ENCODE data around the gene GPR179.
A peak's percentile ranks its signal among the peaks of the same experiment; 100 is the strongest.

Gene GPR179

DNA sequence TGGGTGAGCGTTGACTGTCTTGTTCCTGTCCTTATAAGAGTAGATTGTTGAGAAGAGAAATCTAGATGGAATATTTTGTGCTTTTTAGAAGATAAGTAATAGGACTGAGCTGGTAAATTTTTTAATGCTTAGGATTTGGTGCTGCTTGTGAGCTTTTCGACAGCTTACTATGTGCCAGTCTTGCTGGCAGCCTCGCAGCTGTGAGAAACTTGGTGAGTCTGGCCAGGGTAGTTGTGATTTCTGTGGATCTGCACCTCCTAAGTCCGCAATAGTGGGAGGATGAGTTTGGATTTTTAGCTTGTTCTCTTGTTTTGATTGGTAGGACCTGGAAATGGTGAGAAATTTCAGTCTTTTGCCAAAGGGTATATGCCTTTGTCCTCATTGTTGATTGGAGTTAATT, 11.5 kb upstream of the GPR179 start:
- FAIRE-seq: no peak
- TF ChIP-seq POLR2AphosphoS5 (IDR thresholded peaks at IDR 0.05; ENCODE audit: low read depth, low read length) (no peak), POLR2A (IDR thresholded peaks at IDR 0.05; ENCODE audit: low read depth, low read length) (no peak), TAF1 (IDR thresholded peaks at IDR 0.05; ENCODE audit: borderline replicate concordance, low read depth, low read length) (no peak)
- no peak for DNase-seq (ENCODE audit: insufficient read length)

DNA sequence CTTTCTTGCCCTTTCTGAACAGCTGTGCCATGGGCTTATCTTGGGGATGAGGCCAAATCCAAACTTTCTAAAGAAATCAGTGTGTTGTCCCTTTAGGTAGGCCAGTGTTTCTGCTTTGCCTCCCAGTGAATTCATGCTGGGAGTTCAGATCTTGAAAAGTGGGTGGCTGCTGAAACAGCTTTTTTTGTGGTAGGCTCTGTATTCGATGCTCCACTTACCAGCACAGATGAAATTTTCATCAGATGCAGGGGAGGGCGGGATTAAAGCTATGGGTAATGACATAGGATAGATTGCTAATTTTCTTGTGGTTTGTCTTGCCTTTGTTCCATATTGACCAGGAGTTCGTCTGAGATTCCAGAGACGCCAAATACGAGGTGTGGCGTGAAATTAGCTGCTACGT, 10.7 kb upstream of the GPR179 start:
- no peak for TF ChIP-seq POLR2AphosphoS5 (IDR thresholded peaks at IDR 0.05; ENCODE audit: low read depth, low read length)
- no peak for TF ChIP-seq TAF1 (IDR thresholded peaks at IDR 0.05; ENCODE audit: borderline replicate concordance, low read depth, low read length)
- FAIRE-seq (no peak), DNase-seq (ENCODE audit: insufficient read length) (no peak)

DNA sequence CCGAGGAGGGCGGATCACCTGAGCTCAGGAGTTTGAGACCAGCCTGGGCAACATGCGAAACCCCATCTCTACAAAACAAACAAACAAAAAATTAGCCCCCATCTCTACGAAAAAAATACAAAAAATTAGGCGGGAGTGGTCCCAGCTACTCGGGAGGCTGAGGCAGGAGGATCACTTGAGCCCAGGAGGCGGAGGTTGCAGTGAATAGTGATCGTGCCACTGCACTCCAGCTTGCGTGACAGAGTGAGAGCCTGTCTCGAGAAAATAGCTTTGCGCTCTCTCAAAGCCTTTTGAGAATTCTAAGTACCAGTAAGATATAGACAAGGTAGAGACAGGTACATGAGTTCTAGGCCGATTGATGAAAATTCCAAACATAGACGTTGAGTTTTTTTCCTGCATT, 9.9 kb upstream of the GPR179 start:
- no peak for DNase-seq (ENCODE audit: insufficient read length)
- FAIRE-seq: no peak
- TF ChIP-seq TAF1 (IDR thresholded peaks at IDR 0.05; ENCODE audit: borderline replicate concordance, low read depth, low read length): no peak
- TF ChIP-seq POLR2AphosphoS5 (IDR thresholded peaks at IDR 0.05; ENCODE audit: low read depth, low read length): no peak
- no peak for TF ChIP-seq POLR2A (IDR thresholded peaks at IDR 0.05; ENCODE audit: low read depth, low read length)

DNA sequence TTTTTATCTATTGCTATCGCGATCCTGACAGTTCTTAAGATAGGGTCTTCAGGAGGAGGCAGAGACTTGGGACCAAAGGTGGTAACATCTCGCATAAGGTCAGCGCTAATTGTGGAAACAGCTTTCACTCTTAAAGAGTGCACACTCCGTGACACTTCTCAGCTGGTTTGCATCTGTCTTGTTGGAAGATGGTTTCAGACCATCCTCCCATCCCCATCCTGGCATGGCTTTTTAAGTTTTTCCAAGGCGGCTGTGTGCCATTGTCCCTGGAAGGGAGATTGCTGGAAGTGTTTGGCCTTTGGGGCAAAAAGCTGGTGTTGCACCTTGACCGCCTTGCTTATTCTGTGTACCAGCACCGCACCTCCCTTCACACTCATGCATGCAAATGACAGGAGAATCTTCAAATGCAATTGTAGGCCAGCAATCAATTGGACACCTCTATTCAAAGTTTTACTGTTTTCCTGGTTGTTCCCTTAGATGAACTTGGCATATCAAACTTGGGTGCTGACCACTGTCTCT, 9.4 kb upstream of the GPR179 start:
- no peak for DNase-seq (ENCODE audit: insufficient read length)
- no peak for TF ChIP-seq POLR2A (IDR thresholded peaks at IDR 0.05; ENCODE audit: low read depth, low read length)
- no peak for TF ChIP-seq POLR2AphosphoS5 (IDR thresholded peaks at IDR 0.05; ENCODE audit: low read depth, low read length)
- no peak for TF ChIP-seq TAF1 (IDR thresholded peaks at IDR 0.05; ENCODE audit: borderline replicate concordance, low read depth, low read length)
- no peak for FAIRE-seq

DNA sequence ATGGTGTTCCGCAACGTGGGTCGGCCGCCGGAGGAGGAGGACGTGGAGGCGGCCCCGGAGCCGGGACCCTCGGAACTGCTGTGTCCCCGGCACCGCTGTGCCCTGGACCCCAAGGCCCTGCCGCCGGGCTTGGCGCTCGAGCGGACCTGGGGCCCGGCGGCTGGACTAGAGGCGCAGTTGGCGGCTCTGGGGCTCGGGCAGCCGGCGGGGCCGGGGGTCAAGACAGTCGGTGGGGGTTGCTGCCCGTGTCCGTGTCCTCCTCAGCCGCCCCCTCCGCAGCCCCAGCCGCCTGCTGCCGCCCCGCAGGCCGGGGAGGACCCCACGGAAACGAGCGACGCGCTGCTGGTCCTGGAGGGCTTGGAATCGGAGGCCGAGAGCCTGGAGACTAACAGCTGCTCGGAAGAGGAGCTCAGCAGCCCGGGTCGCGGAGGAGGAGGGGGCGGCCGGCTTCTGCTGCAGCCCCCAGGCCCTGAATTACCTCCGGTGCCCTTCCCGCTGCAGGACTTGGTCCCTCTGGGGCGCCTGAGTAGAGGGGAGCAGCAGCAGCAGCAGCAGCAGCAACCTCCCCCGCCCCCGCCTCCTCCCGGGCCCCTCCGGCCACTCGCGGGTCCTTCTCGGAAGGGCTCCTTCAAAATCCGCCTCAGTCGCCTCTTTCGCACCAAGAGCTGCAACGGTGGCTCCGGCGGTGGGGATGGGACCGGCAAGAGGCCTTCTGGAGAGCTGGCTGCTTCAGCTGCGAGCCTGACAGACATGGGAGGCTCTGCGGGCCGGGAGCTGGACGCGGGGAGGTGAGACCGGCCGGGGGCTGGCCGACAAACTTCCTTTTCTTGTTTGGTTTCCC, 8.7 kb upstream of the GPR179 start:
- no peak for TF ChIP-seq POLR2A (IDR thresholded peaks at IDR 0.05; ENCODE audit: low read depth, low read length)
- no peak for TF ChIP-seq TAF1 (IDR thresholded peaks at IDR 0.05; ENCODE audit: borderline replicate concordance, low read depth, low read length)
- no peak for TF ChIP-seq POLR2AphosphoS5 (IDR thresholded peaks at IDR 0.05; ENCODE audit: low read depth, low read length)
- DNase-seq (ENCODE audit: insufficient read length): no peak
- no peak for FAIRE-seq

DNA sequence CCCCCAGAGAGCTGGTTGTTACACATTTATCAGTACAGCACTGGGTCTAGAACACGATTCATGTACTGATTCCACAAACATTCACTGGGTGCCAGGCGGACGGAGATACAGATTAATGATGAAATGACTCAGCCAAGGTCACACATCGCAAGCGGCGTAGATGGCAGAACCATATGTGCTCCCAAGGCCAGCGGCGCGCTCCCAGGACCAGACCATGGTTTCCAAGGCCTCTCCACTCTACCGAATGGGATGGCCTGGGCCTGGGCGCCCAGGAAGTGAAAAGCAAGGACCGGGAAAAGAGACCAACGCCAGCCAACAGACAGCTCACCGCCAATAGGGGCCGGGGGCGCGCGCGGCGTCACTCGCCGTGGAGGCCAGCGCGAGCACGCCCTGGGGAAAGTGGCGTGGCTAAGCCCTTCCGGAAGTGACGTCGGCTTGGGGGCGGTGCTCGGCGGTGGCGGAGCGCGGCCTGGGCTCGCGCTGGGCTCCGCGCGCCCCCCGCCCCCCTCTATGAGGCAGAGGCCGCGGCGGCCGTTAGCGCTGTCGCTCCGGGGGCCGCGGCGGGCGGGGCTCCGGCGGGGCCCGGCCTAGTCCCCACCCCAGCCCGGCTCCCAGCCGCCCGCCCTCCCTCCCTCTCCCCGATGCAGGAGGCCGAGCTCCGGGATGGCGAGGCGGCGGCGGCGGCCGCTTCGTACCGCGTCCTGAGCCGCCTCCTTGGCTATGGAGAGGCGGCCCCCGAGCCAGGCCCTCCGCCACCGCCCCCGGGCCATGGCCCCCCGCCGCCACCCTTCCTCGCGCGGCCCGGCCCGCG, 7.9 kb upstream of the GPR179 start, which contains the start of gene SOCS7:
TSS of gene SOCS7 (plus strand) at position 433 of the 811 bp plus-strand sequence. CDS start at position 642, 209 bp downstream.
- TF ChIP-seq POLR2AphosphoS5 (IDR thresholded peaks at IDR 0.05; ENCODE audit: low read depth, low read length) (peak; percentile 83), TAF1 (IDR thresholded peaks at IDR 0.05; ENCODE audit: borderline replicate concordance, low read depth, low read length) (peak; percentile 62; the same call in 1 of the 2 replicates), POLR2A (IDR thresholded peaks at IDR 0.05; ENCODE audit: low read depth, low read length) (peak; percentile 88)
- FAIRE-seq (no peak), DNase-seq (ENCODE audit: insufficient read length) (peak; percentile 87)

DNA sequence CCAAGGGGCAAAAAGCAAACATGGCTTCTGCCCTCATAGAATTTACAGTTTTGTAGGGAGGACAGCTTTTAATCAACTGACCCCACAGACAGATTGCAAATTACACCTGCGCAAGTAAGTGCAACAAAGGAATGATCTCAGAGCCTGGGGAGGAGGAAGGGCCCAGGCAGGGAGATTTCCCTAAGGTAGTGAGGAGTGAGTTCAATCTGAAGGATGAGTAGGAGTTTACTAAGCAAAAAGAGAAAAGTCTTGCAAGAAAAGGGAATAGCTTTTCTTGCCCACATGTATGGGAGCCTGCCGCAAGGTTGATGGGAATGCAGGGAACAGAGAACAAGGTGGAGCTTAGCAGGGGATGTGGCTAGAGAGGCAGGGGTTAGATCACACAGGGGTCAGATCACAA, 6.3 kb upstream of the GPR179 start:
- FAIRE-seq (no peak), DNase-seq (ENCODE audit: insufficient read length) (no peak)
- TF ChIP-seq POLR2AphosphoS5 (IDR thresholded peaks at IDR 0.05; ENCODE audit: low read depth, low read length) (no peak), POLR2A (IDR thresholded peaks at IDR 0.05; ENCODE audit: low read depth, low read length) (no peak), TAF1 (IDR thresholded peaks at IDR 0.05; ENCODE audit: borderline replicate concordance, low read depth, low read length) (no peak)

DNA sequence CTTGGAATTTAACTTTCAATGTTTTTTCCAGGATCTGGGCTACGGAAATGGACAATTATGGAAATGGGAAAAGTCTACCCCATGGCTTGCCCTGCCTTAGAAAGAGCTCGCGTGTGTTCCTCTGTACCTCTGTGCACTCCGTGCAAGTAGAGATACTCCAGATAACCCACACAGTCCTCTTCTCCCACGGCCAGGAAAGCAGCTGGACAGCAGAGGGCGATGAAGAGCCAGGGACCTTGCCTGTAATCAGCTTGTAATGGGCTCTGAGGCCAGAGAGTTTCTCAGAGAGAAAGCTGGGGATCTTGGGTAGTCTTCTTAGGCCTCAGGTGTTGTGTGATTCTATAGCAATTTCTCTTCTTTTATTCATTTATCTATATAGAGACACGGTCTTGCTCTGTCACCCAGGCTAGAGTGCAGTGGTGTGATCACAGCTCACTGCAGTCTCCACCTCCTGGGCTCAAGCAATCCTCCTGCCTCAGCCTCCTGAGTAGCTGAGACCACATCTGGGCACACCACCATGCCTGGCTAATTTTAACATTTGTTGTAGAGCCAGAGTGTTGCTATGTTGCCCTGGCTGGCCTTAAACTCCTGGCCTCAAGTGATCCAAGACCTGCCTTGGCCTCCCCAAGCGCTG, 5.5 kb upstream of the GPR179 start:
- no peak for DNase-seq (ENCODE audit: insufficient read length)
- TF ChIP-seq POLR2AphosphoS5 (IDR thresholded peaks at IDR 0.05; ENCODE audit: low read depth, low read length): no peak
- TF ChIP-seq POLR2A (IDR thresholded peaks at IDR 0.05; ENCODE audit: low read depth, low read length): no peak
- no peak for FAIRE-seq

DNA sequence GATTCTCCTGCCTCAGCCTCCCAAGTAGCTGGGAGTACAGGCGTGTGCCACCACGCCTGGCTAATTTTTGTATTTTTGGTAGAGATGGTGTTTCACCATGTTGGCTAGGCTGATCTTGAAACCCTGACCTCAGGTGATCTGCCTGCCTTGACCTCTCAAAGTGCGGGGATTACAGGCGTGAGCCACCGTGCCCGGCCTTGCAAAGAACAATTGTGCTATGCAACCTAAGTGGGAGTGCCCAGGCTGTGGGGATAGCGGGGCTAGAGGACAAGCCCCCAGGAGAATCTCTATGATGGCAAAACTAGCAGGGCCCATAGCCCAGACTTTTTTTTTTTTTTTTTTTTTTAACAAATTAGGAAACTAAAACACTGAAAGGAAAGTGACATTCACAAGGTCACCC, 2.0 kb upstream of the GPR179 start:
- TF ChIP-seq TAF1 (IDR thresholded peaks at IDR 0.05; ENCODE audit: borderline replicate concordance, low read depth, low read length) (no peak), POLR2A (IDR thresholded peaks at IDR 0.05; ENCODE audit: low read depth, low read length) (no peak), POLR2AphosphoS5 (IDR thresholded peaks at IDR 0.05; ENCODE audit: low read depth, low read length) (no peak)
- FAIRE-seq: no peak

DNA sequence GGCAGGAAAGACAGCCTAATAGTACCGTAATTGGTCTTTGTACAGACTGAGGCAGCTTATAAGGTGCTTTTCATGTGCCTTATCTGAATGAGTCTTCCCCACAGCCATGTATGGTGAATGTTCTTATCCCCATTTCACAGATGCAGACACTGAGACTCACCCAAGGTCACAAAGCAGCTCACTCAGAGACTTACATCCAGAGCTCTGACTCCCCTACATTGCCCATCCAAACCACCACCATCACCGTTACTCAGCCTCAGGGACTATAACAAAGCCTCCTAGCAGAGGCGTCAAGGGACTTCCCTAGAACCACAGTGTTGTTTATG, 627 bp upstream of the GPR179 start:
- DNase-seq (ENCODE audit: insufficient read length) (no peak), FAIRE-seq (no peak)
- no peak for TF ChIP-seq POLR2AphosphoS5 (IDR thresholded peaks at IDR 0.05; ENCODE audit: low read depth, low read length)
- TF ChIP-seq TAF1 (IDR thresholded peaks at IDR 0.05; ENCODE audit: borderline replicate concordance, low read depth, low read length): no peak
- TF ChIP-seq POLR2A (IDR thresholded peaks at IDR 0.05; ENCODE audit: low read depth, low read length): no peak

More for the DNA sequence above, 2.0 kb upstream of the GPR179 start:
- no peak for DNase-seq (ENCODE audit: insufficient read length)

DNA sequence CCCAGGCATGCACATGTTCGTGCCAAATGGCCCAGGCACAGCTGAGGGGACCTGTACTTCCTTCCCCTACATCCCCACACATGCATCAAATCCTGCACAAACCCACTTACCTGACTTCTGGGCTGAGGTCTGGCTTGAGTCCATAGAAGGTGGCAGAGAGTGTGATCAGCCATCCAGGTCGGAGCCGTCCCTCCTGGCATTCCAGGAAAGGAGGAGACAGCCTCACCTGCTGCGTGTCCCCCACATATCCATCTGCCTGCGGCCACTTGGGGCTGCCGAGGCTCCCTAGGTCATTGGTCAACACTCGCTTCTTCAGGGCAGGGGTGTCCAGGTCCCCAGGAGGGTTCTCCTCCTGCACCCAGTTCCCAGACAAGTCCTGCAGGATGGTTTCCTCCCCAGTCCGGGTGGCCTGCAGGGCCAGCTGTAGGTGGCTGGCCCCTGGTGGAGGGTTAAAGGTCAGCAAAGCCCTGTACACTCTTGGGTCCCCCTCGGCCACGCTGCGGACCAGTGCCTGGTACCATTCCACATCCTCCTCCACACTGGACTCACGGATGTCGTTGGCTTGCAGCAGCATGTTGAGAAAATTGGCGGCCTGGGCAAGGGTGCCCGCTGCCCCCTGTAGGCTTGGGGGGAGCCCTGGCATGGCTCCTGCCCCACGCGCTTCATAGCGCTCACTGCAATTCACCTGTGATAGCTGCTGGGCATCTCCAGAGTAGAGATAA, 709 bp downstream of the GPR179 start:
- FAIRE-seq: no peak
- TF ChIP-seq TAF1 (IDR thresholded peaks at IDR 0.05; ENCODE audit: borderline replicate concordance, low read depth, low read length): no peak
- no peak for TF ChIP-seq POLR2AphosphoS5 (IDR thresholded peaks at IDR 0.05; ENCODE audit: low read depth, low read length)
- no peak for TF ChIP-seq POLR2A (IDR thresholded peaks at IDR 0.05; ENCODE audit: low read depth, low read length)
- DNase-seq (ENCODE audit: insufficient read length): no peak
